DND-41 (cell line): ENCODE results near the gene ALX3.

ENCODE experiments used
- ATAC-seq: fragments of 200-7000 bp; cut with Tn5 transposase; 3 replicates; pipeline ENCODE4 v1.9.1; 2021; ENCODE audit warnings: low read depth; ENCODE audit not compliant: insufficient read depth
- DNase-seq: peaks from one replicate; pipeline ENCODE4 v3.0.0-alpha.2; 2020
- H2AFZ ChIP-seq: 2 replicates; pipeline ENCODE4 v1.6.0; 2012; ENCODE audit warnings: low read depth, low read length
- H3K27ac ChIP-seq: 2 replicates; pipeline ENCODE4 v1.5.1; 2012; ENCODE audit warnings: low read length, inconsistent platforms
- H3K27me3 ChIP-seq: fragments of 200-600 bp; sonication (generic); 2 replicates; pipeline ENCODE4 v1.6.0; 2012; ENCODE audit warnings: low read length, mild to moderate bottlenecking, inconsistent platforms; ENCODE audit not compliant: insufficient read depth, poor library complexity
- H3K36me3 ChIP-seq: 2 replicates; pipeline ENCODE4 v1.5.1; 2012; ENCODE audit warnings: low read length, inconsistent platforms; ENCODE audit not compliant: insufficient read depth
- H3K4me1 ChIP-seq: 2 replicates; pipeline ENCODE4 v1.5.1; 2012; ENCODE audit warnings: mild to moderate bottlenecking, low read length; ENCODE audit not compliant: insufficient read depth
- H3K4me2 ChIP-seq: 2 replicates; pipeline ENCODE4 v1.6.0; 2012; ENCODE audit warnings: mild to moderate bottlenecking, moderate library complexity, low read length, inconsistent platforms; ENCODE audit not compliant: insufficient read depth
- H3K4me3 ChIP-seq, 2 experiments: fragments of 200-600 bp in 1 of 2; shearing (Covaris generic) in 1 of 2; 2 replicates each; pipeline ENCODE4 v1.5.1; 2012 to 2016; ENCODE audit warnings: inconsistent platforms in 2 of 2, low read length in 2 of 2, mild to moderate bottlenecking in 2 of 2, low read depth in 1 of 2, moderate library complexity in 1 of 2
- H3K79me2 ChIP-seq: 2 replicates; pipeline ENCODE4 v1.6.0; 2012; ENCODE audit warnings: low read length, inconsistent platforms; ENCODE audit not compliant: insufficient read depth
- H3K9ac ChIP-seq: 2 replicates; pipeline ENCODE4 v1.6.0; 2012; ENCODE audit warnings: low read depth, mild to moderate bottlenecking, inconsistent platforms, low read length, moderate library complexity
- H3K9me3 ChIP-seq: 2 replicates; pipeline ENCODE4 v1.5.1; 2012; ENCODE audit warnings: low read length, moderate library complexity, mild to moderate bottlenecking, inconsistent platforms; ENCODE audit not compliant: insufficient read depth, severe bottlenecking
- H4K20me1 ChIP-seq: 2 replicates; pipeline ENCODE4 v1.6.0; 2012; ENCODE audit warnings: low read length; ENCODE audit not compliant: insufficient read depth
- EZH2 ChIP-seq: IDR thresholded peaks from 3 replicates; pipeline ENCODE4 v1.6.1; 2012; ENCODE audit warnings: borderline replicate concordance, low read depth, mild to moderate bottlenecking, moderate library complexity, low read length, inconsistent platforms; ENCODE audit not compliant: severe bottlenecking
- TF ChIP-seq, protein P1 (sequence below): IDR thresholded peaks from 2 replicates; pipeline ENCODE4 v1.5.1; 2012; ENCODE audit warnings: borderline replicate concordance, low read length, moderate library complexity, mild to moderate bottlenecking; ENCODE audit not compliant: poor library complexity, severe bottlenecking; ENCODE audit errors: extremely low read depth

ALX3 gene

DNA sequence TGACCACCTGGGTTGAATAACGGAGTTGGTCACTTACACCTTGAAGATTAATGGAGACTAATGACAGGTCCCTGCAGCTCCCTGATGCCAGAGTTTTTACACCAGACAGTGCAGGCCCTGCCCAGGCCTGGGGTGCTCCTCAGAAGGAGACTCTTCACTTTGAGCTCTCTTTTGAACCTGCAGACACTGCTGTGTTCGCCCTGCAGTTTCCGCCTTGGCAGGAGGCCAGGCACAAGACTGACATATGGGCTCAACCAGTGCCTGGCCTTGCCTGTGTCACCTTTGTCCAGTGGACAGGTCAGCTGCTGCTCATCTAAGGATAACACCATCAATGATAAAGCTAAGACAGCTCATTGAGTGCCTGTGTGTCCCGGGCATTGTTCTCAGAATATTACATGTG, 30.8 kb downstream of the ALX3 start:
- Histone ChIP-seq H3K27me3 (no peaks in the 10 kb centered on the region), H4K20me1 (peaks cover 31% of the 10 kb centered on the region; the same call in 1 of the 2 replicates), H3K4me3 (no peak overlapping the region), H3K27ac (no peak overlapping the region), H3K4me2 (no peak overlapping the region), H2AFZ (no peak overlapping the region), H3K79me2 (peaks cover 35% of the 10 kb centered on the region), H3K36me3 (peaks cover 81% of the 10 kb centered on the region), H3K9me3 (no peaks in the 10 kb centered on the region), H3K4me1 (peaks cover 17% of the 10 kb centered on the region), H3K9ac (no peak overlapping the region)
- DNase-seq = no peak
- no peak for ATAC-seq
- TF ChIP-seq EZH2 = no peak
- TF ChIP-seq, protein P1, sequence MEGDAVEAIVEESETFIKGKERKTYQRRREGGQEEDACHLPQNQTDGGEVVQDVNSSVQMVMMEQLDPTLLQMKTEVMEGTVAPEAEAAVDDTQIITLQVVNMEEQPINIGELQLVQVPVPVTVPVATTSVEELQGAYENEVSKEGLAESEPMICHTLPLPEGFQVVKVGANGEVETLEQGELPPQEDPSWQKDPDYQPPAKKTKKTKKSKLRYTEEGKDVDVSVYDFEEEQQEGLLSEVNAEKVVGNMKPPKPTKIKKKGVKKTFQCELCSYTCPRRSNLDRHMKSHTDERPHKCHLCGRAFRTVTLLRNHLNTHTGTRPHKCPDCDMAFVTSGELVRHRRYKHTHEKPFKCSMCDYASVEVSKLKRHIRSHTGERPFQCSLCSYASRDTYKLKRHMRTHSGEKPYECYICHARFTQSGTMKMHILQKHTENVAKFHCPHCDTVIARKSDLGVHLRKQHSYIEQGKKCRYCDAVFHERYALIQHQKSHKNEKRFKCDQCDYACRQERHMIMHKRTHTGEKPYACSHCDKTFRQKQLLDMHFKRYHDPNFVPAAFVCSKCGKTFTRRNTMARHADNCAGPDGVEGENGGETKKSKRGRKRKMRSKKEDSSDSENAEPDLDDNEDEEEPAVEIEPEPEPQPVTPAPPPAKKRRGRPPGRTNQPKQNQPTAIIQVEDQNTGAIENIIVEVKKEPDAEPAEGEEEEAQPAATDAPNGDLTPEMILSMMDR = no peak

DNA sequence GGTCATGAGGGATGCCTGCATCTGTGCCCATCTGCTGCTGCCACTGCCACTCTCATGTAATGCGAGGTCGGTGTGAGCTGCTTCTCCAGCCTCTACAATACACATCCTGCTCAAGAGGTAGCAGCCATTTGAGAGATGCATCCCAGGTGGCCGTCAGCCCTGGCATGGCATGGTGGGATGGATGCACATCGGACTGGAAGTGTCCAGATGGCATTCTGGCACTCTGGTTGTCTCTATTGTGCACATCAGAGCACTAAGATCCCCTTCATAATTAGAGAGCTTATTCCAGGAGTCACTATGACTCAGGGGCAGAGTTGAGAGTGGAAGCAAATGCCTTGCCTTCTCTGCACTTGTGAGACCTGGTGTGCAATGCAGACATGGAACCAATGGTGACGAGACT, 32.2 kb downstream of the ALX3 start:
- TF ChIP-seq, protein P1 = no peak
- no peak for TF ChIP-seq EZH2
- peaks cover 31% of the 10 kb centered on the region; the same call in 1 of the 2 replicates for H4K20me1 ChIP-seq
- no peak for ATAC-seq
- H3K36me3 ChIP-seq = peaks cover 68% of the 10 kb centered on the region
- H3K27ac ChIP-seq = no peak overlapping the region
- no peak overlapping the region for H3K4me3 ChIP-seq
- no peaks in the 10 kb centered on the region for H3K27me3 ChIP-seq
- H3K9ac ChIP-seq = no peak overlapping the region
- H3K4me2 ChIP-seq = no peak overlapping the region
- peaks cover 26% of the 10 kb centered on the region for H3K4me1 ChIP-seq
- no peak for DNase-seq
- peaks cover 37% of the 10 kb centered on the region for H3K79me2 ChIP-seq
- H2AFZ ChIP-seq = no peak overlapping the region
- H3K9me3 ChIP-seq = no peaks in the 10 kb centered on the region

DNA sequence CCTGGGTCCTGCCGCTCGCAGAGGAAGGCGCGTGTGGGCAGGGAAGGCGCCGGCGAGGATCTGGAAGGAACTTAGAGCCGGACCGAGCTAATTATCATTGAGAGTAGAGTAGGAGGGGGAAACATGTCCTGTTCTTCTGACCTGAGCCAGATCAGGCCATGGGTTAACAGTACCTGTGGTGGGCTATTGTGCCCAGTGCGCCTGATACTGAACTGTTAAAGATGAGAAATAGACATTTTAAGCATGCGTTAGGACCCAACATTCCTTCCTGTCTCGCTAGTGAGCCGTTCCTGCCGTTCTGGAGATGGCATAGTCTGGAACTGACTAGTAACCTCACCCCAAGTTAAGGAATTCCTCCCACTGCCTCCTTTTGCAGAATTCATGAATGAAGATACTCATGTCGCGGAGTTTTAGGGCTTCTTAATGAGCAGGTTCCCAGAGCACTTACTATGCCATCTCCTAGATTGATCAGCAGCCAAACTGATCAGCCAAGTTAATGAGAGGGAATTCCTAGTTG, 35.2 kb downstream of the ALX3 start:
- H4K20me1 ChIP-seq = peaks cover 22% of the 10 kb centered on the region; the same call in 1 of the 2 replicates
- H2AFZ ChIP-seq = peak overlapping the region; percentile 88
- peak overlapping the region; percentile 95 to 97 for H3K4me3 ChIP-seq
- H3K27me3 ChIP-seq = no peaks in the 10 kb centered on the region
- peak overlapping the region; percentile 74 for H3K27ac ChIP-seq
- peaks cover 38% of the 10 kb centered on the region for H3K36me3 ChIP-seq
- DNase-seq (no peak), ATAC-seq (no peak)
- no peaks in the 10 kb centered on the region for H3K9me3 ChIP-seq
- H3K4me2 ChIP-seq = peak overlapping the region; percentile 85
- H3K9ac ChIP-seq = peak overlapping the region; percentile 95
- peaks cover 37% of the 10 kb centered on the region for H3K79me2 ChIP-seq
- no peak for TF ChIP-seq EZH2
- TF ChIP-seq, protein P1 = no peak
- peaks cover 38% of the 10 kb centered on the region for H3K4me1 ChIP-seq
